K562 (cell line): Measurements from ENCODE around the gene FAM149A. TPM values are rescaled to one million over a fixed set of nuclear protein-coding genes. Genes with fewer than 3 reads are reported as not detected.

Source experiments
- ARID1B ChIP-seq: fragments of 450-650 bp; IDR thresholded peaks from 2 replicates; pipeline ENCODE4 v1.6.1; 2016; ENCODE audit warnings: antibody characterized with exemption, mild to moderate bottlenecking, inconsistent platforms
- CHD1 ChIP-seq: fragments of 200-600 bp; sonication (generic); IDR thresholded peaks from one replicate; pipeline ENCODE4 v1.6.1; 2012; ENCODE audit warnings: mild to moderate bottlenecking, moderate library complexity, low read length, inconsistent platforms
- NFRKB ChIP-seq: fragments of 450-650 bp; IDR thresholded peaks from 2 replicates; pipeline ENCODE4 v1.6.1; 2016; ENCODE audit warnings: low read depth
- PTBP1 ChIP-seq: fragments of 200-400 bp; formaldehyde crosslinking; IDR thresholded peaks from 2 replicates; pipeline ENCODE4 v1.6.1; 2017; ENCODE audit warnings: low read depth, low read length
- RBM34 ChIP-seq: fragments of 200-400 bp; formaldehyde crosslinking; IDR thresholded peaks from 2 replicates; pipeline ENCODE4 v1.6.1; 2018; ENCODE audit warnings: low read length, borderline replicate concordance; ENCODE audit not compliant: insufficient read depth
- RFX5 ChIP-seq: IDR thresholded peaks from 2 replicates; pipeline ENCODE4 v1.6.1; 2011; ENCODE audit warnings: low read depth, mild to moderate bottlenecking, improper control_type of control experiment, low read length
- SIX5 ChIP-seq, 2 experiments: IDR thresholded peaks; 2 replicates each; pipeline ENCODE4 v1.6.1; 2011; ENCODE audit warnings: low read length in 2 of 2, borderline replicate concordance in 1 of 2, low read depth in 1 of 2, mild to moderate bottlenecking in 1 of 2, moderate library complexity in 1 of 2; ENCODE audit not compliant: insufficient read depth in 1 of 2
- SRF ChIP-seq, 2 experiments: fragments of 250-450, 450-650 bp in 1 of 2; sonication (Bioruptor Pico) in 1 of 2; sonication (generic) in 1 of 2; formaldehyde crosslinking; IDR thresholded peaks; 2 replicates each; pipeline versions ENCODE4 v1.5.0 to v1.5.1; 2020 to 2022; ENCODE audit warnings: mild to moderate bottlenecking in 1 of 2, missing genetic modification reagents in 1 of 2
- TAF1 ChIP-seq: IDR thresholded peaks from 2 replicates; pipeline ENCODE4 v1.6.1; 2011; ENCODE audit warnings: mild to moderate bottlenecking, low read length, moderate library complexity; ENCODE audit not compliant: insufficient read depth, control insufficient read depth, severe bottlenecking; ENCODE audit errors: extremely low read depth
- TGIF2 ChIP-seq: sonication (generic); formaldehyde crosslinking; IDR thresholded peaks from 2 replicates; pipeline ENCODE4 v1.8.1; 2022; ENCODE audit warnings: mild to moderate bottlenecking, missing genetic modification reagents, moderate library complexity
- ZNF197 ChIP-seq: fragments of 200-800 bp; sonication (Bioruptor generic); IDR thresholded peaks from 2 replicates; pipeline ENCODE4 v1.6.1; 2016; ENCODE audit warnings: low read depth, missing genetic modification characterization, missing compliant biosample characterization
- ZNF41 ChIP-seq: fragments of 250-450 bp; sonication (Bioruptor Pico); conservative IDR thresholded peaks from 2 replicates; pipeline ENCODE4 v1.4.0; 2020; ENCODE audit warnings: mild to moderate bottlenecking
- ZNF561 ChIP-seq: fragments of 450-650 bp; formaldehyde crosslinking; conservative IDR thresholded peaks from 2 replicates; pipeline ENCODE4 v1.4.0; 2020; ENCODE audit warnings: mild to moderate bottlenecking, moderate library complexity
- ZNF639 ChIP-seq, 2 experiments: fragments of 200-800 bp in 1 of 2; sonication (Bioruptor generic) in 1 of 2; sonication (generic) in 1 of 2; formaldehyde crosslinking in 1 of 2; IDR thresholded peaks in 1 of 2; conservative IDR thresholded peaks in 1 of 2; 2 replicates each; pipeline versions ENCODE4 v1.5.0 to v1.6.1; 2016 to 2020; ENCODE audit warnings: missing compliant biosample characterization in 1 of 2, missing genetic modification characterization in 1 of 2, missing genetic modification reagents in 1 of 2
- polyA plus RNA-seq, 8 experiments: library from polyadenylated mRNA; depleted of rRNA in 4 of 8; stranded (reverse) in 5 of 8; unstranded in 3 of 8; fragments of >200 nt; fragmentation: Nextera tagmentation in 2 of 8; fragmentation: Illumina TruSeq in 1 of 8; extraction: Ambion mirVana in 2 of 8; extraction: Trizol in 1 of 8; gene quantifications; 2 replicates each; pipeline versions ENCODE4 v1.2.1 to v1.2.3, GENCODE V29; 2011 to 2014; ENCODE audit warnings: inconsistent platforms in 1 of 8, missing spikeins in 1 of 8
- total RNA-seq, 7 experiments: library from RNA; depleted of rRNA in 6 of 7; stranded (reverse); fragments of >200 nt in 6 of 7; fragmentation: Illumina TruSeq in 2 of 7; extraction: Trizol in 2 of 7; gene quantifications; 2 replicates each; pipeline versions ENCODE4 v1.2.1 to v1.2.3, GENCODE V29; 2011 to 2021; ENCODE audit warnings: low replicate concordance in 1 of 7
- TF ChIP-seq, protein P1 (sequence below): fragments of 450-650 bp; IDR thresholded peaks from 2 replicates; pipeline ENCODE4 v1.6.1; 2017; ENCODE audit warnings: antibody characterized with exemption, mild to moderate bottlenecking
- TF ChIP-seq, protein P2 (sequence below): fragments of 150-350 bp; conservative IDR thresholded peaks from 2 replicates; pipeline ENCODE4 v1.6.1; 2014; ENCODE audit warnings: low read length
- TF ChIP-seq, protein P3 (sequence below): sonication (generic); formaldehyde crosslinking; IDR thresholded peaks from 2 replicates; pipeline ENCODE4 v1.5.0; 2020; ENCODE audit warnings: missing genetic modification reagents

FAM149A gene
- total and polyA plus RNA-seq, 9 of the 15 experiments (the other 6 are each of a cell fraction or from before 2014, with no cell fraction given) = not detected

DNA sequence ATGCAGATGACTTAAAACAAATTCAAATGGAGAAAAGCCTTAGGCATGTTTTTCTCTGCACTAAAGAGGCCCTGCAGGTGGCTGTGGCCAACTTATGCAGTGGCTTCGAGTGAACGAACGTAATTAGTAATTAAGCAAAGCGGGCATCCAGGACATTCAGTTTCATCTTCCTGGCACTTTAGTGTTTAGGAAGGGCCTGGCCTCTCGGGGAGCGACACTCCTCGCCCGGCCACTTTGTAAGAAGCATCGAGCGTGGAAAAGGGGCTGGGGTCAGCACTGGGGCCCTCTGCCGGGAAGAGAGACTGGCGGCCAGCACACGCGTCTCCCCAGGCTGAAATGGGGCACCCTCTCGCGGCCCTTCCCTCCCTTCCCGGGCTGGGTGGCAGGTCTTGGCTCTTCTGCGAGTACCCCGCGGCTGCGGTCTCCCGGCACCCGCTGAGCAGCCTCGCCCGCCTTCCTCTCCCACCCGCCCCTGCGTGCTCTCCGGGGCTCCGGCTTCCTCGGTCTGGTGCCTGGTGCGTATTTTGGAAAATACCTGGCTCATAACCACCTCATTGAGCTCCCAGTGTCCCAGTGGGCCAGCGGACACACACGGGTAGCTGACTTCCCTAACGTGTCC is 86.2 kb downstream of the FAM149A start (continued):
- TF ChIP-seq TAF1 (no peak), ARID1B (no peak), RFX5 (no peak), TGIF2 (no peak), SRF (CRISPR knock-in tag; IDR thresholded peaks at IDR 0.05) (peak in 1 of 2 experiments; percentile 25; a peak in 1 of 4 replicates), CHD1 (peak; percentile 29), SIX5 (IDR thresholded peaks at IDR 0.05; ENCODE audit: borderline replicate concordance in 1 of 2, insufficient read depth in 1 of 2, low read depth in 1 of 2, low read length in 2 of 2) (no peak), PTBP1 (no peak), ZNF561 (CRISPR knock-in tag) (no peak), ZNF41 (CRISPR knock-in tag) (no peak), NFRKB (peak; percentile 47; the same call in 1 of the 2 replicates), RBM34 (no peak), ZNF639 (CRISPR knock-in tag; conservative IDR thresholded peaks at IDR 0.05 in 1 of 2, IDR thresholded peaks at IDR 0.05 in 1 of 2) (no peak), ZNF197 (CRISPR knock-in tag) (no peak)
- TF ChIP-seq, protein P1, sequence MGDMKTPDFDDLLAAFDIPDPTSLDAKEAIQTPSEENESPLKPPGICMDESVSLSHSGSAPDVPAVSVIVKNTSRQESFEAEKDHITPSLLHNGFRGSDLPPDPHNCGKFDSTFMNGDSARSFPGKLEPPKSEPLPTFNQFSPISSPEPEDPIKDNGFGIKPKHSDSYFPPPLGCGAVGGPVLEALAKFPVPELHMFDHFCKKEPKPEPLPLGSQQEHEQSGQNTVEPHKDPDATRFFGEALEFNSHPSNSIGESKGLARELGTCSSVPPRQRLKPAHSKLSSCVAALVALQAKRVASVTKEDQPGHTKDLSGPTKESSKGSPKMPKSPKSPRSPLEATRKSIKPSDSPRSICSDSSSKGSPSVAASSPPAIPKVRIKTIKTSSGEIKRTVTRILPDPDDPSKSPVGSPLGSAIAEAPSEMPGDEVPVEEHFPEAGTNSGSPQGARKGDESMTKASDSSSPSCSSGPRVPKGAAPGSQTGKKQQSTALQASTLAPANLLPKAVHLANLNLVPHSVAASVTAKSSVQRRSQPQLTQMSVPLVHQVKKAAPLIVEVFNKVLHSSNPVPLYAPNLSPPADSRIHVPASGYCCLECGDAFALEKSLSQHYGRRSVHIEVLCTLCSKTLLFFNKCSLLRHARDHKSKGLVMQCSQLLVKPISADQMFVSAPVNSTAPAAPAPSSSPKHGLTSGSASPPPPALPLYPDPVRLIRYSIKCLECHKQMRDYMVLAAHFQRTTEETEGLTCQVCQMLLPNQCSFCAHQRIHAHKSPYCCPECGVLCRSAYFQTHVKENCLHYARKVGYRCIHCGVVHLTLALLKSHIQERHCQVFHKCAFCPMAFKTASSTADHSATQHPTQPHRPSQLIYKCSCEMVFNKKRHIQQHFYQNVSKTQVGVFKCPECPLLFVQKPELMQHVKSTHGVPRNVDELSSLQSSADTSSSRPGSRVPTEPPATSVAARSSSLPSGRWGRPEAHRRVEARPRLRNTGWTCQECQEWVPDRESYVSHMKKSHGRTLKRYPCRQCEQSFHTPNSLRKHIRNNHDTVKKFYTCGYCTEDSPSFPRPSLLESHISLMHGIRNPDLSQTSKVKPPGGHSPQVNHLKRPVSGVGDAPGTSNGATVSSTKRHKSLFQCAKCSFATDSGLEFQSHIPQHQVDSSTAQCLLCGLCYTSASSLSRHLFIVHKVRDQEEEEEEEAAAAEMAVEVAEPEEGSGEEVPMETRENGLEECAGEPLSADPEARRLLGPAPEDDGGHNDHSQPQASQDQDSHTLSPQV = 0 out of 2 replicates have a peak, but pooled peaks have one; percentile 20
- TF ChIP-seq, protein P2, sequence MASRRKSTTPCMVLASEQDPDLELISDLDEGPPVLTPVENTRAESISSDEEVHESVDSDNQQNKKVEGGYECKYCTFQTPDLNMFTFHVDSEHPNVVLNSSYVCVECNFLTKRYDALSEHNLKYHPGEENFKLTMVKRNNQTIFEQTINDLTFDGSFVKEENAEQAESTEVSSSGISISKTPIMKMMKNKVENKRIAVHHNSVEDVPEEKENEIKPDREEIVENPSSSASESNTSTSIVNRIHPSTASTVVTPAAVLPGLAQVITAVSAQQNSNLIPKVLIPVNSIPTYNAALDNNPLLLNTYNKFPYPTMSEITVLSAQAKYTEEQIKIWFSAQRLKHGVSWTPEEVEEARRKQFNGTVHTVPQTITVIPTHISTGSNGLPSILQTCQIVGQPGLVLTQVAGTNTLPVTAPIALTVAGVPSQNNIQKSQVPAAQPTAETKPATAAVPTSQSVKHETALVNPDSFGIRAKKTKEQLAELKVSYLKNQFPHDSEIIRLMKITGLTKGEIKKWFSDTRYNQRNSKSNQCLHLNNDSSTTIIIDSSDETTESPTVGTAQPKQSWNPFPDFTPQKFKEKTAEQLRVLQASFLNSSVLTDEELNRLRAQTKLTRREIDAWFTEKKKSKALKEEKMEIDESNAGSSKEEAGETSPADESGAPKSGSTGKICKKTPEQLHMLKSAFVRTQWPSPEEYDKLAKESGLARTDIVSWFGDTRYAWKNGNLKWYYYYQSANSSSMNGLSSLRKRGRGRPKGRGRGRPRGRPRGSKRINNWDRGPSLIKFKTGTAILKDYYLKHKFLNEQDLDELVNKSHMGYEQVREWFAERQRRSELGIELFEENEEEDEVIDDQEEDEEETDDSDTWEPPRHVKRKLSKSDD = no peak
- TF ChIP-seq, protein P3, sequence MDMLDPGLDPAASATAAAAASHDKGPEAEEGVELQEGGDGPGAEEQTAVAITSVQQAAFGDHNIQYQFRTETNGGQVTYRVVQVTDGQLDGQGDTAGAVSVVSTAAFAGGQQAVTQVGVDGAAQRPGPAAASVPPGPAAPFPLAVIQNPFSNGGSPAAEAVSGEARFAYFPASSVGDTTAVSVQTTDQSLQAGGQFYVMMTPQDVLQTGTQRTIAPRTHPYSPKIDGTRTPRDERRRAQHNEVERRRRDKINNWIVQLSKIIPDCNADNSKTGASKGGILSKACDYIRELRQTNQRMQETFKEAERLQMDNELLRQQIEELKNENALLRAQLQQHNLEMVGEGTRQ (CRISPR knock-in tag) = no peak
